Ecto neural progenitor cell (in vitro differentiated cells): ENCODE data around the gene SHFL.
A peak's percentile ranks its signal among the peaks of the same experiment; 100 is the strongest.

Experiments used
- DNase-seq: peaks from one replicate; pipeline ENCODE4 v3.0.0-alpha.2; 2018; ENCODE audit warnings: low spot score

Gene SHFL

DNA sequence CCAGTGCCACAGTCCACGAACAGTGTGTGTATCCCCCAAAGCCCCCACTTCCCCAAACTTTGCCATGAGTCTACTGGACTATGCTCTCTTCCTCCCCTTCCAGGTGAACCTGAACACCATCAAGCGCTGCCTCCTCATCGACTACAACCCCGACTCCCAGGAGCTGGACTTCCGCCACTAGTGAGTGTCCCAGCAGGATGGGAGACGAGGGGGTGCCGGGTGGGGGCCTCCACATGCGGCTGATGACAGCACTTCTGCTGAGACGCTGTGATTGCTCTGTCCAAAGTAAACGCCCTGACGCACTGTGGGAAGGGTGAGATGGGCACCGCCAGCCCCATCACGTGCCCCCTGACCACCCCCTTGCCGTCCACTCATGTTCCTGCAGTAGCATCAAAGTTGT, 23.4 kb downstream of the SHFL start:
- no peak for DNase-seq

DNA sequence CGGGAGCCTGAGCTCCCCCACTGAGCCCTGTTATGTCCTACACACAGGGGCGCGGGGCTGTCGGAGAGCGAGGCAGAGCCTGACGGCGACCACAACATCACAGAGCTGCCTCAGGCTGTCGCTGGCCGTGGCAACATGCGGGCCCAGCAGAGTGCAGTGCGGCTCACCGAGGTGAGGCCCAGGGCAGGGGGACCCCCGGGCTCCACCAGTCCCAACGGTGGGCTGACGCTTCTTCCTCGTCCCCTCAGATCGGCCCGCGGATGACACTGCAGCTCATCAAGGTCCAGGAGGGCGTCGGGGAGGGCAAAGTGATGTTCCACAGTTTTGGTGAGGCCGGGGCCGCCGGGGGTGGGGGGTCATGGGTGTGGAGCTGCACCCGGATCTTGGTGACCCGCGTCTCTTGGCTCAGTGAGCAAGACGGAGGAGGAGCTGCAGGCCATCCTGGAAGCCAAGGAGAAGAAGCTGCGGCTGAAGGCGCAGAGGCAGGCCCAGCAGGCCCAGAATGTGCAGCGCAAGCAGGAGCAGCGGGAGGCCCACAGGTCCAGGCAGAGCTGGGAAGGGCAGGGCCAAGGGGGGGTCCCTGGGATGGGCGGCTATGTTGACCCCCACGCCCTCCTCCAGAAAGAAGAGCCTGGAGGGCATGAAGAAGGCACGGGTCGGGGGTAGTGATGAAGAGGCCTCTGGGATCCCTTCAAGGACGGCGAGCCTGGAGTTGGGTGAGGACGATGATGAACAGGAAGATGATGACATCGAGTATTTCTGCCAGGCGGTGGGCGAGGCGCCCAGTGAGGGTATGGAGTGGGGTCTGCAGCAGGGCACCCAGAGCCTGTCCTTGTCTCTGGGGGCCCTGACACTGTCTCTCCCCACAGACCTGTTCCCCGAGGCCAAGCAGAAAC, 24.2 kb downstream of the SHFL start:
- no peak for DNase-seq

DNA sequence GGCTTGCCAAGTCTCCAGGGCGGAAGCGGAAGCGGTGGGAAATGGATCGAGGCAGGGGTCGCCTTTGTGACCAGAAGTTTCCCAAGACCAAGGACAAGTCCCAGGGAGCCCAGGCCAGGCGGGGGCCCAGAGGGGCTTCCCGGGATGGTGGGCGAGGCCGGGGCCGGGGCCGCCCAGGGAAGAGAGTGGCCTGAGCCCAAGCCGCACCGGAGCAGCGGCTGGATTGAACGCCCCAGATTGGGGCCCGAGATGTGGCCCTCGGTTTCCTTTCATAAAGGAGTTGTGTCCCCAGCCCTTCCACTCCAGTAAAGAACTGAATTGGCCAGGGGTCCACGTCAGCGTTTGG, 24.8 kb downstream of the SHFL start:
- DNase-seq, result no peak

DNA sequence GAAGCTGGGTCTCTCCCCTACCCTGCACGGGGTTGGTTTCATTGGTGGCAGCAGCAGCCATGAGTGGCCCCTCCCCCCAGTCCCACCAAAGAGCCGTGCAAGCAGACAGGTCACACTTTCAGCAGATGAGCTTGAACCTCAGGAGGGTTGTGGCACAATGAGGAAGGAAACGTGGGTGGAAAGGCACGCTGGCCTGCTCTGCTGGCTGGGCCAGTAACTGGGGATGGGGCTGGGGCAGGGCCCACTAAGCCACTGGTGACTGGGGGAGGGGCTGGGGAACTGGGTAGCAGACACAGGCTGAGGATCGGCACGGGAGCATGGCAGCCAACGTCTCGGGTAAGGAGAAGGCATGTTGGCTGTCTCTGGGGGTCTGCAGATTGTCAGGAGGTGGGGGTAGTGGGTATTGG, 25.3 kb downstream of the SHFL start, which contains the start of gene P2RY11:
TSS of gene P2RY11 (plus strand) at position 289 of the 407 bp plus-strand sequence. CDS start at position 318, 29 bp downstream.
- DNase-seq, result no peak

DNA sequence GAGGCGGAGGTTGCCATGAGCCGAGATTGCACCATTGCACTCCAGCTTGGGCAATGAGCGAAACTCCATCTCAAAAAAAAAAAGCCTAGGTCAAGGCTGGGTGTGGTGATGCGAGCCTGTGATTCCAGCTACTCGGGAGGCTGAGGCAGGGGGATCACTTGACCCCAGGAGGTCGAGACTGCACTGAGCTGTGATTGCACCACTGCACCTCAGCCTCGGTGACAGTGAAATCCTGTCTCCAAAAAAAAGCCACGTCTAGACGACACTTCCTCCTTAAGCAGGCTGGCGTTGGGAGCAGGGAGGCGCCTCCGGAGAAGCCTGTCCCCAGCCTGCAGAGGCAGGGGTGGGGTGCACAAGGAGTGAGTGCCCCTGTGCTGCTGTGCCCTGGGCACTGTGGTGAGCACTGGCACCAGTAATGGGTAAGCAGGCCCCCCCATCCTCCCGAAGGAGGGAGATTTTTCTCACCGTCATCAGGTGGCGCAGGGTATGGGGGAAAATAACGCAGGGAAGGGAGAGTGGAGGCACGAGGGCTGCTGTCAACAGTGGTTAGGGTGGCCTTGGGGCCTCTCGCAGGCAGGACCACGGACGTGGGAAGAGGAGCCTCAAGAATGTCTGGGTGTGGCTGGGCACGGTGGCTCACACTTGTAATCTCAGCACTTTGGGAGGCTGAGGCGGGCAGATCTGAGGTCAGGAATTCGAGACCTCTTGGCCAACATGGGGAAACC, 26.1 kb downstream of the SHFL start:
- no peak for DNase-seq

DNA sequence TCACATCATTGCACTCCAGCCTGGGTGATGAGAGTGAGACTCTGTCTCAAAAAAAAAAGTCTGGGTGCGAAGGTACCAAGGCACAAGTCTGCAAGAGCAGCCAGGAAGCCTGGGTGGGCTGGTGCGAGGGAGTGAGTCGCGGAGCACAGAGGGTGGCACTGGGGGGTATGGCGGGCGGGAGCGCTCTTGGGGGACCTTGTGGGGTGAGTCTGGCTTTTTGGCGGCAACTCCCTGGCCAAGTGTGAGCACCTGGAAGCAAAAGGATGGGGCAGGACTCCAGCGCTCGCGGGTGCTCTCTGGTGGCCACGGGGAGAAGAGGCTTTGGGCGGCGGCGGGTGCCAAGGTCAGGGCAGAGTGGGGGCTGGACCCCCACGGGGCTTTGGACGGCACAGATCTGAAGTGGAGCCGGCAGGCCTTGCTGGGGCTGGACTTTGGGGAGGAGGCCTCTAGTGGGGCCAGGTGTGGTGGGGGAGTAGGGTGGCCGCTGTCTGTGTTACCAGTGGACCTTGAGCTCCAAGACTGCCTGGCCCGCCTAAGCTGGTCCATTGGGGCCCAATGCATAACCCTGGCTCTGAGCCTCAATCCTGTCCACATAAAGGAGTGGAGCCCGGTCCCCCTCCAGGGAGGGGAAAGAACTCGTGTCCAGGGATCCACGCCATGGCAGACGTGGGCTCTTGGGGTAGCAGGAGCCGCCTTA, 26.9 kb downstream of the SHFL start:
- peak; percentile 71 for DNase-seq

DNA sequence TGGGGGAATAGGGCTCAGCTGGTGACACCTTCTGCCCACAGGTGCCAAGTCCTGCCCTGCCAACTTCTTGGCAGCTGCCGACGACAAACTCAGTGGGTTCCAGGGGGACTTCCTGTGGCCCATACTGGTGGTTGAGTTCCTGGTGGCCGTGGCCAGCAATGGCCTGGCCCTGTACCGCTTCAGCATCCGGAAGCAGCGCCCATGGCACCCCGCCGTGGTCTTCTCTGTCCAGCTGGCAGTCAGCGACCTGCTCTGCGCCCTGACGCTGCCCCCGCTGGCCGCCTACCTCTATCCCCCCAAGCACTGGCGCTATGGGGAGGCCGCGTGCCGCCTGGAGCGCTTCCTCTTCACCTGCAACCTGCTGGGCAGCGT, 27.5 kb downstream of the SHFL start:
- no peak for DNase-seq

DNA sequence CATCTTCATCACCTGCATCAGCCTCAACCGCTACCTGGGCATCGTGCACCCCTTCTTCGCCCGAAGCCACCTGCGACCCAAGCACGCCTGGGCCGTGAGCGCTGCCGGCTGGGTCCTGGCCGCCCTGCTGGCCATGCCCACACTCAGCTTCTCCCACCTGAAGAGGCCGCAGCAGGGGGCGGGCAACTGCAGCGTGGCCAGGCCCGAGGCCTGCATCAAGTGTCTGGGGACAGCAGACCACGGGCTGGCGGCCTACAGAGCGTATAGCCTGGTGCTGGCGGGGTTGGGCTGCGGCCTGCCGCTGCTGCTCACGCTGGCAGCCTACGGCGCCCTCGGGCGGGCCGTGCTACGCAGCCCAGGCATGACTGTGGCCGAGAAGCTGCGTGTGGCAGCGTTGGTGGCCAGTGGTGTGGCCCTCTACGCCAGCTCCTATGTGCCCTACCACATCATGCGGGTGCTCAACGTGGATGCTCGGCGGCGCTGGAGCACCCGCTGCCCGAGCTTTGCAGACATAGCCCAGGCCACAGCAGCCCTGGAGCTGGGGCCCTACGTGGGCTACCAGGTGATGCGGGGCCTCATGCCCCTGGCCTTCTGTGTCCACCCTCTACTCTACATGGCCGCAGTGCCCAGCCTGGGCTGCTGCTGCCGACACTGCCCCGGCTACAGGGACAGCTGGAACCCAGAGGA, 28.0 kb downstream of the SHFL start:
- no peak for DNase-seq

DNA sequence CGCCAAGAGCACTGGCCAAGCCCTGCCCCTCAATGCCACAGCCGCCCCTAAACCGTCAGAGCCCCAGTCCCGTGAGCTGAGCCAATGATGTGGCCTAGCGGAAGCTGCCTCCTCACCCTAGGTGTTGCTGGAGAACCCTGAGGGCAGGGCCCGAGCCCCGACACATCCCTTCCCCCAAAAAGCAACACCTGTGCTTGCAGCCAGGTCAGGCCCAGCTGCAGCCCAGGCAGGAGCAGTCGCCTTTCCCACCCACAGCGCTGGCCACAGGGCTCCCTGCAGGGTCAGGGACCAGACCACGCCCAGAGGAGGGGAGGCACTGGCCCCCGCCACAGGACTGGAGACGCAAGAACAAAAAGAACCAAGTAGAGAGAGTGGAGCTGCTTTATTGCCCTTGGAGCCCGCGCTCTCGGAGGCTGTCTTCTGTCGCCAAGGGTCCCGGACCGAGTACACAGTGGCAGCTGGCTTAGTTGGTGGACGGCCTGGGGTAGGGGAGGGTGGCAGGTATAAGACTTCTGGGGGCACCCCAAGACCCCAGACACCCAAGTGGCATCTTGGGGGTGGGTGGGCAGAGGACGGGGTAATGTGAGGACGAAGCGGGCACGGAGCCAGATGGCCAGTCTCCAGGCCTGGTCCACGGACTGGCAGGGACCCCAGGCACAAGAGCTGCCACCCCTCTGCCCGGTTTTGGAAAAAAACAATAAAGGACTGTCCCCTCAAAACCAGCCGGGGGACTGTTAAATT, 28.7 kb downstream of the SHFL start:
- DNase-seq, result no peak

DNA sequence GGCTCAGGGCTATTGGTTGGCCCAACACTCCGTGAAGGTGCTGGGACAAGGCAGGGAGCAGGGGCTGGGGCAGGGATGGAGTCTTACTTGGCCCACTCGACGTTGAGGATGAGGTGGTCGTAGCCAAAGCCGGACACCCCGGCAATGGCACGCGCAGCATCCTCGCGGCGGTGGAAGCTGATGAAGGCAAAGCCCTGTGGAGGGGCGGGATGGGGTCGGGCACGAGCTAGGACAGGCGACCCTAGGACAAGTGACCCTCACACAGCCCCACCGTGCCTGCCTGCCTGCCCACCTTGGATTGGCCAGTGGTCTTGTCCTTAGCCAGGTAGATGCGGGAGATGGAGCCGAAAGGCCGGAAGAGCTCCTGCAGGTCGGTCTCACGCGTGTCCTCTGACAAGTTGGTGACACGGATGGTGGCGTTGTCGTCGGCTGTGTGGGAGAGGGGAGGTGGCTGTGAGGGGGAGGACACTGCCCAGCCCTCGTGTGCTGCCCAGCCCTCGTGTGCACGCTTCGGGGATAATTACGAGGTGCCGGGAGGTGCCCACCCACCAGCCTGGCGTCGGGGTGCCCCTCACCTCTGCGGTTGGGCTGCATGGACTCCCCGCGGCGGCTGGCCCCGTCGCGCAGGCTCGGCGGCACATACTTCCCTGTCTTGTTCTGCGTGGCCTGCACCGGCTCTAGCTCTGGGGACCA, 29.4 kb downstream of the SHFL start:
- DNase-seq, result no peak

DNA sequence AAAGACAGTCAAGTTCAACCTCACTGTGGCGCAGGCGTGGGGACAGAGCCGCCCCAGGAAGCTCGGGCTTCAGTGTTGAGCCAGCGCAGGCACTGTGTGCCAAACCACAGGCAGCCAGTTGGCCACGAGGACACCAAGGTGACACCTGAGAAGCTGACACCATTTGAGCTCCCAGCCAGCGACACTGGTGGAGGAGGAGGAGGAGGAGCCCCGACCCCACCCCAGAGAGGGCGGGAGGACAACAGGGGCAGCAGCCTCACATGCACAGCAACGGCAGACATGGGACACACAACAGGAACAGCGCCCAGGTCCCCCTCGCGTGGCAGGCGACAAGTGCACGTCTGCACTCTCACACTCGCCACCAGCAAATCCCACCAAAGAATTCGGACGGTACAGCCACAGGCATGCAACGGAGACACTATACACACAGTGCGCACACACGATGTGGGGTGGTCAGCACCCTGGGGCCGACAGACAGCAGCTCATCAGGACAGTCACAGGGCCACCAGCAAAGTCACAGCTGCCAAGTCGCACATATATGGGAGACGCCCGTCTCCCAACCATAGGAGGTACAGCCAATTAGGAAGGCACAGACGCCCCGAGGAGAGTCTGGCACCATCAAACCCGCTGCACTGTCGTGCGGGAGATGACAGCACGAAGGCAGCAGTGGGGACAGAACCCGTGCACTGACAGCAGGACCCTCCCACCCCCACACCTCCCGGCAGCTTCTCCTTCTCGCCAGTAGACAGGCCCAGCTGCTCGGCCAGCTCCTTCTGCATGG, 30.2 kb downstream of the SHFL start:
- DNase-seq, result no peak

DNA sequence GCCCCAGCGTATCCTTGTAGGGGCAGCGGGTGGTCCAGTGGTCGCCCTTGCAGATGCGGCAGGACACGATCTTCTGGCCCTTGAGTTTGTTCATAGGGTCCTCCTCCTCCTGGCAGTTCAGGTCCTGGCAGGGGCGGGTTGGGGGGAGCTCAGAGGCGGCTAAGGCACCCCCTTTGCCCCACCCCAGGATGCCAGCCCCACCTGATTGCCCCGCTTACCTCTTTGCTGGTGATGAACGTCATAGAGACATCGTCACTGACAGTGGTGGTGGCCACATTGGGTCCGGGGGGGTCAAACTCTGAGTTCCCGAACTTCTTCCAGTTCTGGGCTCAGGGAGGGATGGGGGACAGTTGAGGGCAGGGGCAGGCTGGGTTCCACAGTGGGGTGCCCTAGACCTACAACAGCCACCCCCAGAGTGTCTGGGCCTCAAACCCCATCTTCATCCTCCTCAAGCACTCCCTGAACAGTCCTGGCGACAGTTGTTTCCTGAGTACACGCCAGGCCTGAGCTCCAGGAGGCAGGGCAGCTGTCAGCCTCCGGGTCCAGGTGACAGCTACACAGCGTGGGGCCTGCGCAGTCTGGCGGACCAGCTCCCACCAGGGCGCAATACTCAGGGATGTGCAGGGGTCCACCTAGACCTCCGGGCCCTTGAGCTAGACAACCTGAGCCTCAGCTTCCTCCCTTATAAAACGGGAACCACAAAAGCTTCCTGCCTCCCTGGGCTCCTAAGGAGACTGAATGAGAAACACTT, 30.9 kb downstream of the SHFL start:
- DNase-seq, result no peak

DNA sequence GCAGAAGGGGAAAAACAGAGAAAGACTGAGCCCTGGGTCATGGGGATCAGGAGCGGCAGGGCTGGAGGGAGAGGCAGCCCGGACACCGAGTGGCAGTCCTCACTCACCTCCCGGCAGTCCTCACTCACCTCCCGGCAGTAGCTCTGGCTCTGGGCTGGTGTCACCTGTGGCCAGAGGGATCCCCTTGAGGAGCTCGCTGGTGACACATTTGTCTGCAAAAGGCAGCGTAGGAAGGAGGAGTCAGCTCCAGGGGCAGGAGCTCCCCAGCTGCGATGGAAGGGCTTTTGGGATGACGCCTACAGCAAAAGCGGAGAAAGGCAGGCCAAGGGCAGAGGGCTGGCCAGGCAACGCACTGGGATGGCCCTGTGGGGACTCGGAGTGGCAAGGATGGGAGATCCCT, 32.8 kb downstream of the SHFL start:
- DNase-seq, result no peak

DNA sequence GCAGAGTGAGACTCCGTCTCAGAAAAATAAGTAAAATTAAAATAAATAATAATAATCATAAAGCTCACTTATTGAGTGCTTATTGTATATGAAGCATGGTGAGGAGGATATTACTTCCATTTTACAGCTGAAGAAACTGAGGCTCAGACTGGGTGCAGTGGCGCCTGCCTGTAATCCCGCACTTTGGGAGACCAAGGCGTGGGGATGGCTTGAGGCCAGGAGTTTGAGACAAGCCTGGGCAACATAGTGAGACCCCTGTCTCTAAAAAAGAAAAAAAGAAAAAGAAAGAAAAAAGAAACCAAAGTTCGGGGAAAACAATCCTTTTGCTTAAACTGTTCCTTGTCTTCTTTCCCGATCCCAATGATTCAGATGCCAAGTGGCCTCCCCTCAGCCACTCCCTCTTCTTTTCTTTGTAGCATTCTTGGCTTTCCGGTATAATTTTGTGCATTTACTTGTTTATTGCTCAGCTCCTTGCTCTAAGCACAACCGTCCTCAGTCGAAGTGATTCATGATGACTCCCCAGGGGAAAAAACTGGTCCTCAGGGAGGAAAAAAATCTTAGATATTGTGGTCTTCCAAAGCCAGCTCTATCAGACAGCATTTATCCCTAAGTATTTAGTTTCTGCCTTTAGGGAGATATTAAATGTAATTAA, 34.5 kb downstream of the SHFL start:
- DNase-seq, result no peak

DNA sequence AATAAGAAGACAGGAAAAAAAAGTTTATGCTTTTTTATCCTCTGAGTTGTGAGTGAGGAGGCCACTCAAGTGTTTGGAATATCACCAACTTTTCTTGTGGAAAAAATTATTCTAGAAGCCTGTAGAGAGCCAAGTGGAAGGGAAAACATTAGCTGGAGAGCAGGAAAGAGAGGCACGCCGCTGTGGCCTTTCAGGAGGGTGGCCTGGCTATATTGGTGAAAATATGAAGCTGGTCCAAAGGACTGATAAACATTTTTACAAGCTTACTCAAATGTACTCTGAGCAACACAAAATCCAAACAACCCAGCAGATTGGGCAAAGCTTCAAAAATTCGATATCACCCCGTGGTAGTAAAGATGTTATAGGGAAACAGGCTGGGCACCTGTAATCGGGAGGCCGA, 35.9 kb downstream of the SHFL start:
- DNase-seq, result no peak

DNA sequence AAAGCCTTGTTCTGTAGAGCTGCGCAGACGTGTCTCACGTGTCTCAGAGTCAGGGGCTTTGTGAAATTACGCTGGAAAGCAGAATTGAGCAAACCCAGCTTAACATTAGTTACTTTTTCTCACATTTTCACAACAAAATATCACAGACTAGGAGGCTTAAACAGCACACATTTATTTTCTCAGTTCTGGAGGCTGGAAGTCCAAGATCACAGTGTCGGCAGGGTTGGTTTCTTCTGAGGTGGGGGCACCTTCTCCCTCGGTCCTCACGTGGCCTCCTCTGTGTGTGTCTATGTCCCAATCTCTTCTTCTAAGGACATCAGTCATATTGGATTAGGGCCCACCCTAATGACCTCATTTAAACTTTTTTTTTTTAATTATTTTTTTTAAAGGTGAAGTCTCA, 38.3 kb downstream of the SHFL start:
- no peak for DNase-seq

DNA sequence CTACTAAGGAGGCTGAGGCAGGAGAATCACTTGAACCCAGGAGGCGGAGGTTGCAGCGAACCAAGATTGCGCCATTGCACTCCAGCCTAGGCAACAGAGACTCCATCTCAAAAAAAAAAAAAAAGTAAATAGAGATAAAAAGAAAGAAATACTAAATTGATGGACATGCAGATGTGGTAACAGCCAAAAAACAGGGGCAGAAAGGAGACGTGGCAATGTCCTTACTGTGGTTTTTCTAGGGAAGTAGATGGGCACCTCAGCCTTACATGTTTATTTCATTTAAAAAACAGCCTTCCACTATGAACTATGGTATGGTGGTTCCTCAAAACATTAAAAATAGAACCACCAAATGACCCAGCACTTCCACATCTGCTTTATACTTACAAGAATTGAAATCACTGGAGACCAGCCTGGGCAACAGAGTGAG, 40.1 kb downstream of the SHFL start:
- DNase-seq, result no peak

DNA sequence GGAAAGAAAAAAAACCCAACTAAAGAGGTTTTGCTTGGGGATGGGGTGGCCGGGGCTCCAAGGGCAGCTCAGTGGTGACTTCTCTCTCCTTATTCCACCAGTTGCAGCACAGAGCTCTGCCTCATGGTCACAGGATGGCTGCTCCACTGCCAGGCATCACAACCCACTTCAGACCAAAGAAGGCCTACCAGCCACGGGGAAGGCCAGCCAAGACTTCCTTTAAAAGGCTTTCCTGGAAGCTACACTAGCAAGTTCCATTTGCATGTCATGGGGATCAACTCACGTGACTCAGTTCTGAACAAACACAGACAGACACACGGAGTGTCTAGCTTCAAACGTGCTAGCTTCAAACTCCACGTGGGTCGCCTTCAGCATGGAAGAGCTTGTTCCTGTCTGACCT, 46.8 kb downstream of the SHFL start:
- DNase-seq, result no peak

DNA sequence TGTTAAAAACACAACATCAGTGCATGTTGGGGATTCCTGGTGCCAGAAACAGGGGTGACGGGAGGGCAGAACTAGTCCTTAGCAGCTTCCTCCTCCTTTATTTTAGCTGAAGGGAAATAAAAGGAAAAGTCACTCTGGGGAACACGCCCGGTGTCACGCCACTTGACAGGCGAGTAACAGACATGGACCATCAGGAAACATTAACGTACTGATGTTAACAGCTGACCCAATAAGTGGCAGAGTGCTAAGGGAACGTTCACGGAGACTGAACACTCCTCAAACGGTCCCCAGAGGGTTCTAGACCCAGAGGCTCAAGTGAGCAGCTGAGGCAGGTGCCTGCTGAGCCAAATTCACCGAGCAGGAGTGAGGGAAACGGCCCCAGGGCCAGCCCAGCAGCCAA, 47.5 kb downstream of the SHFL start:
- DNase-seq, result no peak
